Pancreas (tissue), 10 donors: ENCODE data around the gene ZBTB8B. TPM values are rescaled to one million over a fixed set of nuclear protein-coding genes. Genes with fewer than 3 reads are reported as not detected.
"Not testable (repeated sequence)": the region's sequence is repeated elsewhere in the genome, so short reads cannot be mapped to it uniquely, and the experiment has no call there.

ENCODE experiments used
- ATAC-seq, 4 donors: fragments of 200-7000 bp; cut with Tn5 transposase; one replicate each; pipeline versions ENCODE4 v1.8.0 to v1.9.1; 2020; ENCODE audit warnings: mild to moderate bottlenecking in 4 of 4, moderate library complexity in 4 of 4
- DNase-seq, 6 donors: peaks; one replicate each; pipeline ENCODE4 v3.0.0-alpha.2; 2020
- FAIRE-seq: peaks from 2 replicates; lab custom pipeline; 2012; peaks lifted over from hg19 to GRCh38; lab: Jason Lieb, UNC
- H3K27ac ChIP-seq, 4 donors: fragments of 200-600 bp; sonication (generic); 1 replicate in 3 of 4; 2 replicates in 1 of 4; pipeline versions ENCODE4 v1.5.0 to v1.8.0; 2020
- H3K27me3 ChIP-seq, 4 donors: fragments of 200-600 bp; one replicate each; pipeline ENCODE4 v1.8.0; 2021
- H3K36me3 ChIP-seq, 3 donors: fragments of 200-600 bp; sonication (generic) in 1 of 3; one replicate each; pipeline versions ENCODE4 v1.5.0 to v1.8.0; 2020 to 2021
- H3K4me1 ChIP-seq, 3 donors: fragments of 200-600 bp; one replicate each; pipeline ENCODE4 v1.8.0; 2021
- H3K4me3 ChIP-seq, 4 donors: fragments of 200-600 bp; sonication (generic) in 2 of 4; one replicate each; pipeline versions ENCODE4 v1.5.0 to v1.8.0; 2020 to 2021
- H3K9me3 ChIP-seq, 4 donors: fragments of 200-600 bp; one replicate each; pipeline ENCODE4 v1.8.0; 2021
- WGBS, 2 donors: extraction: QIAGEN DNeasy Blood & Tissue Kit; methylation state at CpG; one replicate each; pipeline ENCODE4 v1.1.7; 2013; 5-methylcytosine and 5-hydroxymethylcytosine counted together
- intact Hi-C, 3 donors: fragments of 100-400 bp; cut with DNase I; formaldehyde crosslinking; loops; one replicate each; pipeline versions ENCODE4 v1.11.1 to v1.14.2; 2022
- polyA plus RNA-seq, 2 donors: library from polyadenylated mRNA; stranded (reverse); fragments of 200-250 nt; gene quantifications; one replicate each; pipeline ENCODE4 v1.2.3, GENCODE V29; 2013
- total RNA-seq, 6 donors: library from RNA; stranded (reverse); fragmentation: NEBNext Ultra II Directional in 4 of 6; extraction: Animal tissue kit (Norgen Biotek cat#: 25700) in 4 of 6; gene quantifications; one replicate each; pipeline versions ENCODE4 v1.2.1 to v1.2.4, GENCODE V29; 2021 to 2023
- TF ChIP-seq, protein P1 (sequence below), 4 donors: fragments of 200-600 bp; sonication (generic) in 3 of 4; IDR thresholded peaks; one replicate each; pipeline versions ENCODE4 v1.5.0 to v1.8.0; 2021; ENCODE audit warnings: antibody characterized with exemption in 4 of 4
- donor health status: healthy with polysubstance abuse.
- donor health status: DM: no; HTN: no; CAD: no; lungs with moderate emphysema.
- donor health status: DM: no; HTN: no; CAD: no.
- donor health status: control.
- donor health status: control.
- donor health status: Bipolar disorder and iron deficiency.
- donor health status: DM: yes; HTN: yes; CAD: no.
- donor health status: DM: no; HTN: no; CAD: no.
- donor health status: DM: no; HTN: no; CAD: no.
- donor health status: DM: yes; HTN: yes; CAD: no.

ZBTB8B gene
- total and polyA plus RNA-seq, 8 donors: under 0.01 to 0.06 (median 0.01) TPM

- TF ChIP-seq, protein P1, sequence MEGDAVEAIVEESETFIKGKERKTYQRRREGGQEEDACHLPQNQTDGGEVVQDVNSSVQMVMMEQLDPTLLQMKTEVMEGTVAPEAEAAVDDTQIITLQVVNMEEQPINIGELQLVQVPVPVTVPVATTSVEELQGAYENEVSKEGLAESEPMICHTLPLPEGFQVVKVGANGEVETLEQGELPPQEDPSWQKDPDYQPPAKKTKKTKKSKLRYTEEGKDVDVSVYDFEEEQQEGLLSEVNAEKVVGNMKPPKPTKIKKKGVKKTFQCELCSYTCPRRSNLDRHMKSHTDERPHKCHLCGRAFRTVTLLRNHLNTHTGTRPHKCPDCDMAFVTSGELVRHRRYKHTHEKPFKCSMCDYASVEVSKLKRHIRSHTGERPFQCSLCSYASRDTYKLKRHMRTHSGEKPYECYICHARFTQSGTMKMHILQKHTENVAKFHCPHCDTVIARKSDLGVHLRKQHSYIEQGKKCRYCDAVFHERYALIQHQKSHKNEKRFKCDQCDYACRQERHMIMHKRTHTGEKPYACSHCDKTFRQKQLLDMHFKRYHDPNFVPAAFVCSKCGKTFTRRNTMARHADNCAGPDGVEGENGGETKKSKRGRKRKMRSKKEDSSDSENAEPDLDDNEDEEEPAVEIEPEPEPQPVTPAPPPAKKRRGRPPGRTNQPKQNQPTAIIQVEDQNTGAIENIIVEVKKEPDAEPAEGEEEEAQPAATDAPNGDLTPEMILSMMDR (IDR thresholded peaks at IDR 0.05): no peak
- H3K4me1 ChIP-seq: no peaks in the 10 kb centered on the region
- DNase-seq (no peak), ATAC-seq (no peak), FAIRE-seq (no peak)
- H3K9me3 ChIP-seq: no peaks in the 10 kb centered on the region
- no peak overlapping the region for H3K4me3 ChIP-seq
- no peak overlapping the region for H3K27ac ChIP-seq
- no peaks in the 10 kb centered on the region for H3K36me3 ChIP-seq
- intact Hi-C loops: no loop called here
- WGBS, 2 donors: 91 to 93% methylated on average over 12 of the region's 12 CpGs
- no peaks in the 10 kb centered on the region for H3K27me3 ChIP-seq
Measured at GRCh38 chr1:32480761-32481160, 15.9 kb downstream of the ZBTB8B start.

DNA sequence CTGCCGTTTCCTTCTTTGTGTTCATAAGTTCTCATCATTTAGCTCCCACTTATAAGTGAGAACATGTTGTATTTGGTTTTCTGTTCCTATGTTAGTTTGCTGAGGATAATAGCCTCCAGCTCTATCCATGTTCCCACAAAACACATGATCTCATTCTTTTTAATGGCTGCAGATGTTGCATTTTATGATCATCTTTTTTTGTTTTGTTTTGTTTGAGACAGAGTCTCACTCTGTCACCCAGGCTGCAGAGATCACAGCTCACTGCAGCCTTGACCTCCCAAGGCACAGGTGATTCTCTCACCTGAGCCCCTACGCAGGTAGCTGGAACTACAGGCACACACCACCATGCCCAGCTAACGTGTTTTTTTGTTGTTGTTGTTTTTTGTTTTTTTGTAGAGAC lies 16.9 kb downstream of the ZBTB8B start:
- ATAC-seq, H3K4me1 ChIP-seq, intact Hi-C loops, H3K4me3 ChIP-seq, FAIRE-seq, H3K36me3 ChIP-seq, H3K27me3 ChIP-seq, H3K27ac ChIP-seq, H3K9me3 ChIP-seq, DNase-seq: not testable (repeated sequence)
- WGBS, 2 donors: 78 to 93% methylated on average over 3 of the region's 3 CpGs

DNA sequence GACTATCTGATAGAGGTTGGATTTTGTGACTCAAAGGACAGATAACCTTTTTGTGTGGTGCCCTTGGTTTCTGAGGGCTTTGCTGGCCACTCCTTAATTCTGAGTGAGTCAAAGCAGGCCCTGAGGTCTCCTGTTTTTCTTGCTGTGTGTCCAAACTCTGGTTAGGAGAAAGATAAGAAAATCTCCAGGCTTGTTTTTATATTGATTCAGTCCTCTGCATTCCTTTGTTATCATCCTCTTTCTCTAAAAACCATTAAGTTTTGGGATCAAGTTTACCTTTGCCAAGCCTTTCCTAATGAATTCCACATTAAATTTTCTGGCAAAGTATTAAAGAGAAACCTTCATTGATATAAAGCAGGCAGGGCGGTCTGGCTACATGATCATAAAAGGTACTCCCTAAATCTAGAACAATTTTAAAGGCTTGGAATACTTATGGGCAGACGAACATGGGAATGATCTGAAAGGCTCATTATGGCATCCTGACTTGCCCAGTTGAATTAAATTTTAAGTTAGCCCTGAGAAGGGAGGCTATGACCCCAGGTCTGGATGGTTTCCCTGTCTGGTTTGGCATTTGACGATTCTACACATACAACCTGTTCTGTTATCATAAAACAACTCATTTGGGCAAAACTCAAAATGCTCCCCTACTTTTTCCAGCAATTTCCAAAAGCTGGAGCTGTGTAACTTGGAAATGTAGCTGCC lies 20.8 kb downstream of the ZBTB8B start:
- FAIRE-seq: no peak
- ATAC-seq: no peak
- 49 to 59% methylated on average over 3 of the region's 3 CpGs for WGBS, 2 donors
- TF ChIP-seq, protein P1 (IDR thresholded peaks at IDR 0.05): no peak
- Histone ChIP-seq H3K4me3 (no peak overlapping the region), H3K9me3 (no peaks in the 10 kb centered on the region), H3K4me1 (no peaks in the 10 kb centered on the region), H3K36me3 (no peaks in the 10 kb centered on the region), H3K27ac (no peak overlapping the region), H3K27me3 (no peaks in the 10 kb centered on the region)
- DNase-seq: no peak
- intact Hi-C loops: no loop called here

GRCh38 chr1:32486463-32487113 lies 21.7 kb downstream of the ZBTB8B start:
- FAIRE-seq (no peak), ATAC-seq (no peak), DNase-seq (no peak)
- WGBS, 2 donors: 89 to 92% methylated on average over 7 of the region's 7 CpGs
- no peaks in the 10 kb centered on the region for H3K27me3 ChIP-seq
- no peak overlapping the region for H3K4me3 ChIP-seq
- no peaks in the 10 kb centered on the region for H3K4me1 ChIP-seq
- H3K36me3 ChIP-seq: no peaks in the 10 kb centered on the region
- H3K27ac ChIP-seq: no peak overlapping the region
- TF ChIP-seq, protein P1 (IDR thresholded peaks at IDR 0.05): no peak
- H3K9me3 ChIP-seq: no peaks in the 10 kb centered on the region
- intact Hi-C loops: no loop called here

DNA sequence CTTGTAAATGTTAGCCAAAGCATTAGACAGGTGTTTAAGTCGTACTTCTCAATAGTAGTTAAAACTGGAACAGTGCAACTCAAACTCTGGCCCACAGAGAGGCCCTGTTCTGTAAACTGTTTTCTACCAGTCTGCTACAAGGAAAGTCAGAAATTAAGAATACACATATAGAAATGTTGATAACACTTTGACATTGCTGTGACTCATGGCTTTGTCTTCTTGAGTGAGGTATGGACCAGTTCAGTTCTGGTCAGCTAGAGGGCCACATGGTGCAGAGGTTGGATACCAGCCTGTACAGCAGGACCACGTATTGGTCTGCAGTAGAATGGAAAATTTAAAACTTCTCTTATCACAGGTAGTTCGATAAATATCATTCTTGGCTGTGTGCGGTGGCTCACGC lies 22.3 kb downstream of the ZBTB8B start:
- 73 to 79% methylated on average over 5 of the region's 5 CpGs for WGBS, 2 donors
- no peak for FAIRE-seq

More for the DNA sequence above, 22.3 kb downstream of the ZBTB8B start:
- TF ChIP-seq, protein P1 (IDR thresholded peaks at IDR 0.05): no peak
- H3K4me3 ChIP-seq: no peak overlapping the region
- no peaks in the 10 kb centered on the region for H3K4me1 ChIP-seq
- DNase-seq (no peak), ATAC-seq (no peak)
- no peaks in the 10 kb centered on the region for H3K27me3 ChIP-seq
- no peaks in the 10 kb centered on the region for H3K9me3 ChIP-seq
- H3K27ac ChIP-seq: no peak overlapping the region
- no peaks in the 10 kb centered on the region for H3K36me3 ChIP-seq
- intact Hi-C loops: no loop called here
